SK-N-SH (cell line): Measurements from ENCODE around the gene NAA11. TPM values are rescaled to one million over a fixed set of nuclear protein-coding genes. Genes with fewer than 3 reads are reported as not detected.

Experiments used
- CTCF ChIA-PET: fragments of 300-600, 350-600 bp; formaldehyde crosslinking; extraction: SDS; loops from one replicate; lab custom pipeline; 2021; lab: Yijun Ruan, JAX
- POLR2A ChIA-PET: fragments of 350-600 bp; sonication (Branson Sonifier 250); formaldehyde crosslinking; extraction: SDS; loops from one replicate; lab custom pipeline; 2020; ENCODE audit warnings: antibody characterized with exemption, inconsistent platforms; lab: Yijun Ruan, JAX
- DNase-seq: peaks from one replicate; pipeline ENCODE4 v3.0.0; 2012
- H2AFZ ChIP-seq: fragments of 200-600 bp; sonication (generic); 2 replicates; pipeline ENCODE4 v1.8.1; 2016; ENCODE audit warnings: antibody characterized with exemption, mild to moderate bottlenecking, low read depth
- H3F3A ChIP-seq: fragments of 200-600 bp; sonication (generic); replicated peaks from 2 replicates; pipeline ENCODE3; 2016; ENCODE audit warnings: antibody characterized with exemption, mild to moderate bottlenecking; ENCODE audit not compliant: insufficient read depth
- H3K27ac ChIP-seq, 2 experiments: fragments of 200-500 bp in 1 of 2; fragments of 200-600 bp in 1 of 2; sonication (Bioruptor generic) in 1 of 2; sonication (generic), shearing (Covaris generic) in 1 of 2; 2 replicates each; pipeline versions ENCODE4 v1.5.1 to v1.6.1; 2014 to 2016; ENCODE audit warnings: low read depth in 2 of 2, inconsistent platforms in 1 of 2, low read length in 1 of 2, mild to moderate bottlenecking in 1 of 2, mixed read lengths in 1 of 2
- H3K27me3 ChIP-seq: fragments of 200-600 bp; sonication (generic), shearing (Covaris generic); 2 replicates; pipeline ENCODE4 v1.6.1; 2016; ENCODE audit warnings: mixed run types; ENCODE audit not compliant: insufficient read depth
- H3K36me3 ChIP-seq, 2 experiments: fragments of 200-500 bp in 1 of 2; fragments of 200-600 bp in 1 of 2; sonication (Bioruptor generic) in 1 of 2; sonication (generic) in 1 of 2; replicated peaks in 1 of 2; 2 replicates each; pipeline versions ENCODE3 to v1.5.1; 2014 to 2016; ENCODE audit warnings: low read length in 1 of 2, mild to moderate bottlenecking in 1 of 2; ENCODE audit not compliant: insufficient read depth in 2 of 2, control insufficient read depth in 1 of 2
- H3K4me1 ChIP-seq, 2 experiments: fragments of 200-500 bp in 1 of 2; fragments of 200-600 bp in 1 of 2; sonication (Bioruptor generic) in 1 of 2; sonication (generic), shearing (Covaris generic) in 1 of 2; 2 replicates each; pipeline versions ENCODE4 v1.5.1 to v1.6.1; 2014 to 2016; ENCODE audit warnings: low read depth in 1 of 2, low read length in 1 of 2, mixed run types in 1 of 2; ENCODE audit not compliant: insufficient read depth in 2 of 2, control insufficient read depth in 1 of 2
- H3K4me2 ChIP-seq: fragments of 200-600 bp; sonication (generic), shearing (Covaris generic); 2 replicates; pipeline ENCODE4 v1.6.1; 2017; ENCODE audit warnings: mixed run types
- H3K4me3 ChIP-seq, 2 experiments: fragments of 200-500 bp in 1 of 2; fragments of 200-600 bp in 1 of 2; sonication (Bioruptor generic) in 1 of 2; sonication (generic), shearing (Covaris generic) in 1 of 2; 2 replicates each; pipeline versions ENCODE4 v1.5.1 to v1.8.1; 2014 to 2016; ENCODE audit warnings: low read depth in 2 of 2, inconsistent platforms in 1 of 2, low read length in 1 of 2, mild to moderate bottlenecking in 1 of 2, mixed read lengths in 1 of 2, moderate library complexity in 1 of 2
- H3K79me2 ChIP-seq: fragments of 200-600 bp; sonication (generic); 2 replicates; pipeline ENCODE4 v1.8.1; 2017; ENCODE audit warnings: mild to moderate bottlenecking; ENCODE audit not compliant: insufficient read depth
- H3K9ac ChIP-seq: fragments of 200-600 bp; sonication (generic); 2 replicates; pipeline ENCODE4 v1.6.1; 2017; ENCODE audit warnings: mixed run types
- H3K9me2 ChIP-seq: fragments of 200-600 bp; sonication (generic); 2 replicates; pipeline ENCODE4 v1.6.1; 2017; ENCODE audit warnings: mixed run types
- H3K9me3 ChIP-seq: fragments of 200-600 bp; sonication (generic); 2 replicates; pipeline ENCODE4 v1.6.1; 2017; ENCODE audit warnings: mixed run types, mild to moderate bottlenecking, moderate library complexity
- H4K20me1 ChIP-seq: fragments of 200-600 bp; sonication (generic); 2 replicates; pipeline ENCODE4 v1.6.1; 2017; ENCODE audit warnings: mild to moderate bottlenecking, mixed run types; ENCODE audit not compliant: insufficient read depth
- CHD2 ChIP-seq: fragments of 150-350 bp; IDR thresholded peaks from 2 replicates; pipeline ENCODE4 v1.6.1; 2018; ENCODE audit warnings: low read length; ENCODE audit not compliant: partially characterized antibody
- CTCF ChIP-seq: fragments of 200-600 bp; sonication (generic); IDR thresholded peaks from 2 replicates; pipeline ENCODE4 v1.6.1; 2017; ENCODE audit warnings: antibody characterized with exemption, mild to moderate bottlenecking, moderate library complexity
- ELF1 ChIP-seq: IDR thresholded peaks from 2 replicates; pipeline ENCODE4 v1.4.0; 2012
- EP300 ChIP-seq, 2 experiments: IDR thresholded peaks; 2 replicates each; pipeline versions ENCODE4 v1.4.0 to v1.6.1; 2012; ENCODE audit warnings: borderline replicate concordance in 1 of 2, low read depth in 1 of 2, low read length in 1 of 2
- EZH2phosphoT487 ChIP-seq: fragments of 200-600 bp; sonication (generic); IDR thresholded peaks from 2 replicates; pipeline ENCODE4 v1.6.1; 2017; ENCODE audit warnings: low read depth, mixed run types, mild to moderate bottlenecking, antibody characterized with exemption, moderate library complexity, borderline replicate concordance
- FOSL2 ChIP-seq: IDR thresholded peaks from 2 replicates; pipeline ENCODE4 v1.4.0; 2012; ENCODE audit warnings: low read depth, mild to moderate bottlenecking, moderate library complexity, borderline replicate concordance
- FOXJ3 ChIP-seq: sonication (generic); formaldehyde crosslinking; IDR thresholded peaks from 2 replicates; pipeline ENCODE4 v1.5.1; 2020; ENCODE audit warnings: mild to moderate bottlenecking, missing genetic modification reagents
- FOXM1 ChIP-seq: IDR thresholded peaks from 2 replicates; pipeline ENCODE4 v1.4.0; 2012; ENCODE audit warnings: low read depth, mild to moderate bottlenecking
- GABPA ChIP-seq: IDR thresholded peaks from 2 replicates; pipeline ENCODE4 v1.4.0; 2012; ENCODE audit warnings: low read depth, mild to moderate bottlenecking
- GATA2 ChIP-seq: sonication (generic); formaldehyde crosslinking; IDR thresholded peaks from 2 replicates; pipeline ENCODE4 v1.5.0; 2020; ENCODE audit warnings: mild to moderate bottlenecking, missing genetic modification reagents
- JUND ChIP-seq: IDR thresholded peaks from 2 replicates; pipeline ENCODE4 v1.4.0; 2012
- MXI1 ChIP-seq: IDR thresholded peaks from 2 replicates; pipeline ENCODE4 v1.6.1; 2012; ENCODE audit warnings: mild to moderate bottlenecking, low read depth, low read length, improper control_type of control experiment
- NFIC ChIP-seq: IDR thresholded peaks from 2 replicates; pipeline ENCODE4 v1.4.0; 2012; ENCODE audit warnings: borderline replicate concordance
- NRF1 ChIP-seq: IDR thresholded peaks from 2 replicates; pipeline ENCODE4 v1.6.1; 2012; ENCODE audit warnings: low read depth, mild to moderate bottlenecking, low read length
- PBX3 ChIP-seq: IDR thresholded peaks from 2 replicates; pipeline ENCODE4; 2012
- POLR2AphosphoS5 ChIP-seq: IDR thresholded peaks from 2 replicates; pipeline ENCODE4 v1.6.1; 2012; ENCODE audit warnings: low read depth, low read length
- RAD21 ChIP-seq: IDR thresholded peaks from 2 replicates; pipeline ENCODE4 v1.6.1; 2012; ENCODE audit warnings: mild to moderate bottlenecking, low read length
- RCOR1 ChIP-seq: fragments of 150-350 bp; IDR thresholded peaks from 2 replicates; pipeline ENCODE4 v1.6.1; 2017; ENCODE audit warnings: antibody characterized with exemption, low read length
- RFX5 ChIP-seq: IDR thresholded peaks from 2 replicates; pipeline ENCODE4 v1.6.1; 2012; ENCODE audit warnings: mild to moderate bottlenecking, improper control_type of control experiment, low read length
- SIN3A ChIP-seq: IDR thresholded peaks from 2 replicates; pipeline ENCODE4 v1.6.1; 2012; ENCODE audit warnings: low read depth, mild to moderate bottlenecking, low read length, moderate library complexity, borderline replicate concordance
- SMC3 ChIP-seq: IDR thresholded peaks from 2 replicates; pipeline ENCODE4 v1.6.1; 2012; ENCODE audit warnings: low read depth, low read length, improper control_type of control experiment
- TAF1 ChIP-seq: IDR thresholded peaks from 2 replicates; pipeline ENCODE4 v1.6.1; 2012; ENCODE audit warnings: low read depth, mild to moderate bottlenecking, low read length, moderate library complexity, borderline replicate concordance
- TCF12 ChIP-seq: IDR thresholded peaks from 2 replicates; pipeline ENCODE4 v1.4.0; 2012
- TEAD4 ChIP-seq: IDR thresholded peaks from 2 replicates; pipeline ENCODE4 v1.4.0; 2012; ENCODE audit warnings: mild to moderate bottlenecking, borderline replicate concordance; ENCODE audit not compliant: insufficient read depth
- USF2 ChIP-seq: fragments of 150-350 bp; IDR thresholded peaks from 2 replicates; pipeline ENCODE4 v1.6.1; 2017; ENCODE audit warnings: antibody characterized with exemption, low read length, low read depth, borderline replicate concordance
- YY1 ChIP-seq: IDR thresholded peaks from 2 replicates; pipeline ENCODE4 v1.4.0; 2012; ENCODE audit warnings: low read depth, mild to moderate bottlenecking
- ZBTB33 ChIP-seq: IDR thresholded peaks from 2 replicates; pipeline ENCODE4 v1.4.0; 2012; ENCODE audit warnings: low read depth, borderline replicate concordance
- WGBS: methylation state at CpG from one replicate; pipeline ENCODE4 v1.1.6; 2017; ENCODE audit warnings: low lambda C conversion rate; 5-methylcytosine and 5-hydroxymethylcytosine counted together
- polyA plus RNA-seq, 3 experiments: library from polyadenylated mRNA; depleted of rRNA; stranded (reverse); fragments of >200 nt; gene quantifications; 2 replicates each; pipeline ENCODE4 v1.2.3, GENCODE V29; 2012
- TF ChIP-seq, protein P1 (sequence below): IDR thresholded peaks from 2 replicates; pipeline ENCODE4 v1.4.0; 2012; ENCODE audit warnings: low read depth, borderline replicate concordance
- TF ChIP-seq, protein P2 (sequence below): fragments of 150-350 bp; IDR thresholded peaks from 2 replicates; pipeline ENCODE4 v1.6.1; 2016; ENCODE audit warnings: mild to moderate bottlenecking, low read depth, low read length

The NAA11 gene
- polyA plus RNA-seq, 1 of the 3 experiments (the other 2 are of a cell fraction) = not detected

DNA sequence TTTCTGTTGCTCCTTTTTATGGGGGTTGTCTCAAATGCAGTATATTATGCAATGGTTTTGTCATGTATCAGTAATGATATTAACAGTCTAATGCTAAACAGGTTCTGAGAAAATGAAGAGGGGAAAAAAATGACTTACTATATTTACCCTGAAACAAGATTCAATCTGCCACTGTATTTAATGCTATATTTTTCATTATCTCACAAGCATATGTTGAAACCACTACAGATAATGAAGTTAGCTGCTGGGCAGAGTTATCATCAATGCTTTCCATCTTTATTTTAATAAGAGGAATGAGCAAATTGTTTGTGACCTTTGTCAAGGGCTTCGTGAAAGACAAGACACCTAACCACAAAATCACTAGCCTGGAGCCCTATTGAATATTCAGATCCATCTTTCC, 32.6 kb upstream of the NAA11 start:
- Histone ChIP-seq H3K9me2 (no peaks in the 10 kb centered on the region), H3K4me3 (no peak overlapping the region), H3K4me2 (no peak overlapping the region), H3K27me3 (no peaks in the 10 kb centered on the region), H3K9ac (no peak overlapping the region), H4K20me1 (no peaks in the 10 kb centered on the region), H2AFZ (no peak overlapping the region), H3K79me2 (no peaks in the 10 kb centered on the region), H3K27ac (no peak overlapping the region; a peak in 1 of 4 replicates), H3K36me3 (no peaks in the 10 kb centered on the region), H3K4me1 (peaks cover 0 to 3% of the 10 kb centered on the region in 2 experiments; a peak in 2 of 4 replicates), H3K9me3 (no peaks in the 10 kb centered on the region), H3F3A (no peaks in the 10 kb centered on the region)
- 7% methylated on average over 1 of the region's 1 CpG for WGBS
- CTCF ChIA-PET = no interaction called here
- POLR2A ChIA-PET = no interaction called here
- peak; percentile 42 for DNase-seq
- TF ChIP-seq TEAD4 (0 out of 2 replicates have a peak, but pooled peaks have one; percentile 9), NRF1 (no peak), EP300 (IDR thresholded peaks at IDR 0.05; ENCODE audit: borderline replicate concordance in 1 of 2, low read depth in 1 of 2, low read length in 1 of 2) (peak in 1 of 2 experiments; percentile 96; a peak in 2 of 4 replicates), FOSL2 (no peak), TAF1 (no peak), JUND (no peak), NFIC (no peak), CHD2 (peak; percentile 57), ZBTB33 (no peak), EZH2phosphoT487 (no peak), TCF12 (peak; percentile 32; the same call in 1 of the 2 replicates), SMC3 (no peak), GABPA (no peak), YY1 (no peak), FOXJ3 (no peak), FOXM1 (no peak), RFX5 (peak; percentile 64; the same call in 1 of the 2 replicates), GATA2 (peak; percentile 92), CTCF (no peak), RCOR1 (peak; percentile 85), RAD21 (peak; percentile 22), MXI1 (no peak), PBX3 (no peak), ELF1 (no peak), USF2 (no peak), POLR2AphosphoS5 (no peak), SIN3A (no peak)
- TF ChIP-seq, protein P1, sequence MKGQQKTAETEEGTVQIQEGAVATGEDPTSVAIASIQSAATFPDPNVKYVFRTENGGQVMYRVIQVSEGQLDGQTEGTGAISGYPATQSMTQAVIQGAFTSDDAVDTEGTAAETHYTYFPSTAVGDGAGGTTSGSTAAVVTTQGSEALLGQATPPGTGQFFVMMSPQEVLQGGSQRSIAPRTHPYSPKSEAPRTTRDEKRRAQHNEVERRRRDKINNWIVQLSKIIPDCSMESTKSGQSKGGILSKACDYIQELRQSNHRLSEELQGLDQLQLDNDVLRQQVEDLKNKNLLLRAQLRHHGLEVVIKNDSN = no peak
- TF ChIP-seq, protein P2, sequence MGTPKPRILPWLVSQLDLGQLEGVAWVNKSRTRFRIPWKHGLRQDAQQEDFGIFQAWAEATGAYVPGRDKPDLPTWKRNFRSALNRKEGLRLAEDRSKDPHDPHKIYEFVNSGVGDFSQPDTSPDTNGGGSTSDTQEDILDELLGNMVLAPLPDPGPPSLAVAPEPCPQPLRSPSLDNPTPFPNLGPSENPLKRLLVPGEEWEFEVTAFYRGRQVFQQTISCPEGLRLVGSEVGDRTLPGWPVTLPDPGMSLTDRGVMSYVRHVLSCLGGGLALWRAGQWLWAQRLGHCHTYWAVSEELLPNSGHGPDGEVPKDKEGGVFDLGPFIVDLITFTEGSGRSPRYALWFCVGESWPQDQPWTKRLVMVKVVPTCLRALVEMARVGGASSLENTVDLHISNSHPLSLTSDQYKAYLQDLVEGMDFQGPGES = no peak
